HepG2 (cell line): ENCODE data around the gene IMMT. TPM values are rescaled to one million over a fixed set of nuclear protein-coding genes. Genes with fewer than 3 reads are reported as not detected.

Source experiments
- ATF7-NPFF ChIP-seq: sonication (generic); formaldehyde crosslinking; IDR thresholded peaks from 2 replicates; pipeline ENCODE4 v1.8.1; 2023; ENCODE audit warnings: mild to moderate bottlenecking, low read depth, missing genetic modification reagents, moderate library complexity
- CBX2 ChIP-seq, 2 experiments: fragments of 200-600 bp in 1 of 2; sonication (generic); formaldehyde crosslinking in 1 of 2; IDR thresholded peaks; 2 replicates each; pipeline versions ENCODE4 v1.7.0 to v1.8.1; 2018 to 2022; ENCODE audit warnings: low read depth in 2 of 2, low read length in 1 of 2, mild to moderate bottlenecking in 1 of 2, missing genetic modification reagents in 1 of 2
- FIP1L1 ChIP-seq: fragments of 200-400 bp; formaldehyde crosslinking; IDR thresholded peaks from 2 replicates; pipeline ENCODE4 v1.6.1; 2018; ENCODE audit warnings: low read depth, mild to moderate bottlenecking, low read length, moderate library complexity, borderline replicate concordance; ENCODE audit not compliant: insufficient read depth
- ISL2 ChIP-seq: sonication (generic); formaldehyde crosslinking; IDR thresholded peaks from 2 replicates; pipeline ENCODE4 v1.5.0; 2020; ENCODE audit warnings: missing genetic modification reagents
- NBN ChIP-seq: fragments of 450-650 bp; conservative IDR thresholded peaks from 2 replicates; pipeline ENCODE4 v1.6.1; 2017
- RARA ChIP-seq: IDR thresholded peaks from 2 replicates; pipeline ENCODE4 v1.6.1; 2016; ENCODE audit warnings: missing genetic modification reagents, missing compliant biosample characterization
- SRSF9 ChIP-seq: fragments of 200-400 bp; formaldehyde crosslinking; IDR thresholded peaks from 2 replicates; pipeline ENCODE4 v1.6.1; 2018; ENCODE audit warnings: borderline replicate concordance, mild to moderate bottlenecking, low read depth, low read length; ENCODE audit not compliant: insufficient read depth, poor library complexity, severe bottlenecking
- TBX3 ChIP-seq: fragments of 450-650 bp; IDR thresholded peaks from 2 replicates; pipeline ENCODE4 v1.6.1; 2017; ENCODE audit warnings: antibody characterized with exemption, mild to moderate bottlenecking, inconsistent platforms, borderline replicate concordance
- ZNF75D ChIP-seq: sonication (generic); formaldehyde crosslinking; IDR thresholded peaks from 2 replicates; pipeline ENCODE4 v1.8.1; 2023; ENCODE audit warnings: missing genetic modification reagents, mild to moderate bottlenecking, borderline replicate concordance
- ZSCAN25 ChIP-seq: sonication (generic); formaldehyde crosslinking; IDR thresholded peaks from 2 replicates; pipeline ENCODE4 v1.8.0; 2022; ENCODE audit warnings: mild to moderate bottlenecking, missing genetic modification reagents
- ZSCAN31 ChIP-seq: sonication (generic); formaldehyde crosslinking; IDR thresholded peaks from 2 replicates; pipeline ENCODE4 v1.5.0; 2020; ENCODE audit warnings: low read depth, mild to moderate bottlenecking, missing genetic modification reagents
- polyA plus RNA-seq, 8 experiments: library from polyadenylated mRNA; depleted of rRNA in 3 of 8; stranded (reverse) in 7 of 8; unstranded in 1 of 8; fragments of >200 nt; fragmentation: Illumina TruSeq in 4 of 8; extraction: Trizol in 4 of 8; gene quantifications; 2 replicates each; pipeline versions ENCODE4 v1.2.1 to v1.2.3, GENCODE V29; 2011 to 2016; ENCODE audit warnings: low read depth in 4 of 8, missing spikeins in 1 of 8, mixed read lengths in 1 of 8; ENCODE audit not compliant: insufficient read depth in 1 of 8
- total RNA-seq, 5 experiments: library from RNA; depleted of rRNA; stranded (reverse); fragments of >200 nt; fragmentation: Illumina TruSeq; extraction: Trizol; gene quantifications; 2 replicates each; pipeline ENCODE4 v1.2.3, GENCODE V29; 2016; ENCODE audit warnings: low read depth in 1 of 5
- TF ChIP-seq, protein P1 (sequence below): sonication (generic); formaldehyde crosslinking; IDR thresholded peaks from 2 replicates; pipeline ENCODE4 v1.8.1; 2023; ENCODE audit warnings: missing genetic modification reagents, mild to moderate bottlenecking, borderline replicate concordance
- TF ChIP-seq, protein P2 (sequence below): sonication (generic); formaldehyde crosslinking; IDR thresholded peaks from 2 replicates; pipeline ENCODE4 v1.5.1; 2020; ENCODE audit warnings: missing genetic modification reagents, mild to moderate bottlenecking, borderline replicate concordance
- TF ChIP-seq, protein P3 (sequence below), 2 experiments: sonication (generic) in 1 of 2; formaldehyde crosslinking in 1 of 2; IDR thresholded peaks; 2 replicates each; pipeline versions ENCODE4 v1.4.0 to v1.6.1; 2016 to 2020; ENCODE audit warnings: borderline replicate concordance in 1 of 2, low read depth in 1 of 2, mild to moderate bottlenecking in 1 of 2, missing genetic modification reagents in 1 of 2
- TF ChIP-seq, protein P4 (sequence below): sonication (generic); formaldehyde crosslinking; IDR thresholded peaks from 2 replicates; pipeline ENCODE4 v1.5.0; 2020; ENCODE audit warnings: missing genetic modification reagents
- TF ChIP-seq, protein P5 (sequence below): sonication (generic); formaldehyde crosslinking; IDR thresholded peaks from 2 replicates; pipeline ENCODE4 v1.4.0; 2020; ENCODE audit warnings: mild to moderate bottlenecking, missing genetic modification reagents

IMMT gene
- total and polyA plus RNA-seq, 2 of the 13 experiments (the other 11 are each of a cell fraction or from before 2014, with no cell fraction given), result 63.5 to 119 TPM

DNA sequence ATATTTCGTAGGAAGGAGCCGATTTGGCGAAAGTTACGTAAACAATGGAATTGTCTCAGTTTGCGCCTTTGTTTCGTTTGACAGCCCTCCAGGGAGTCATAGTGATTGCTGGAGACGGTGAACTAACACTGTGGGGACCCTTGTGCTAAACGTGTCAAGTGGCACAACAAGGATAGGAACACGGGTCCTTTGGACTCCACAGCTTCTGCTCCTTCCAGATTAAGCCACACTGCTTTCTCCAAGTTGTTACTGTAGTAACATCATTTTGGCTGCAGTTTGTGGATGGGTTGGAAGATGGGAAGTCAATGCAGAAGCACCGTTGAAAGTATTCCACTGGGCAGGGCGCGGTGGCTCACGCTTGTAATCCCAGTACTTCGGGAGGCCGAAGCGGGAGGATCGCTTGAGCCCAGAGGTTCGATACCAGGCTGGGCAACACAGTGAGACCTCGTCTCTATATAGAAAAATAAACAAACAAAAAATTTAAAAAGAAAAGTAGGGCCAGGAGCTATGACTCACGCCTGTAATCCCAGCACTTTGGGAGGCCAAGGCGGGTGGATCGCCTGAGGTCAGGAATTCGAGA, 636 bp upstream of the IMMT start (continued):
- TF ChIP-seq ZSCAN25 (CRISPR knock-in tag) (no peak), ZSCAN31 (CRISPR knock-in tag) (no peak), NBN (no peak), ISL2 (CRISPR knock-in tag) (no peak), ATF7-NPFF (CRISPR knock-in tag) (no peak), ZNF75D (CRISPR knock-in tag) (no peak), CBX2 (IDR thresholded peaks at IDR 0.05; ENCODE audit: low read depth, low read length) (no peak), CBX2 (CRISPR knock-in tag; IDR thresholded peaks at IDR 0.05; ENCODE audit: low read depth) (no peak), RARA (no peak), FIP1L1 (0 out of 2 replicates have a peak, but pooled peaks have one; percentile 35), TBX3 (no peak), SRSF9 (no peak)
- TF ChIP-seq, protein P1, sequence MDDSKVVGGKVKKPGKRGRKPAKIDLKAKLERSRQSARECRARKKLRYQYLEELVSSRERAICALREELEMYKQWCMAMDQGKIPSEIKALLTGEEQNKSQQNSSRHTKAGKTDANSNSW (CRISPR knock-in tag), result no peak
- TF ChIP-seq, protein P2, sequence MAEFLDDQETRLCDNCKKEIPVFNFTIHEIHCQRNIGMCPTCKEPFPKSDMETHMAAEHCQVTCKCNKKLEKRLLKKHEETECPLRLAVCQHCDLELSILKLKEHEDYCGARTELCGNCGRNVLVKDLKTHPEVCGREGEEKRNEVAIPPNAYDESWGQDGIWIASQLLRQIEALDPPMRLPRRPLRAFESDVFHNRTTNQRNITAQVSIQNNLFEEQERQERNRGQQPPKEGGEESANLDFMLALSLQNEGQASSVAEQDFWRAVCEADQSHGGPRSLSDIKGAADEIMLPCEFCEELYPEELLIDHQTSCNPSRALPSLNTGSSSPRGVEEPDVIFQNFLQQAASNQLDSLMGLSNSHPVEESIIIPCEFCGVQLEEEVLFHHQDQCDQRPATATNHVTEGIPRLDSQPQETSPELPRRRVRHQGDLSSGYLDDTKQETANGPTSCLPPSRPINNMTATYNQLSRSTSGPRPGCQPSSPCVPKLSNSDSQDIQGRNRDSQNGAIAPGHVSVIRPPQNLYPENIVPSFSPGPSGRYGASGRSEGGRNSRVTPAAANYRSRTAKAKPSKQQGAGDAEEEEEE, result no peak; the same call in 1 of the 2 replicates
- TF ChIP-seq, protein P3, sequence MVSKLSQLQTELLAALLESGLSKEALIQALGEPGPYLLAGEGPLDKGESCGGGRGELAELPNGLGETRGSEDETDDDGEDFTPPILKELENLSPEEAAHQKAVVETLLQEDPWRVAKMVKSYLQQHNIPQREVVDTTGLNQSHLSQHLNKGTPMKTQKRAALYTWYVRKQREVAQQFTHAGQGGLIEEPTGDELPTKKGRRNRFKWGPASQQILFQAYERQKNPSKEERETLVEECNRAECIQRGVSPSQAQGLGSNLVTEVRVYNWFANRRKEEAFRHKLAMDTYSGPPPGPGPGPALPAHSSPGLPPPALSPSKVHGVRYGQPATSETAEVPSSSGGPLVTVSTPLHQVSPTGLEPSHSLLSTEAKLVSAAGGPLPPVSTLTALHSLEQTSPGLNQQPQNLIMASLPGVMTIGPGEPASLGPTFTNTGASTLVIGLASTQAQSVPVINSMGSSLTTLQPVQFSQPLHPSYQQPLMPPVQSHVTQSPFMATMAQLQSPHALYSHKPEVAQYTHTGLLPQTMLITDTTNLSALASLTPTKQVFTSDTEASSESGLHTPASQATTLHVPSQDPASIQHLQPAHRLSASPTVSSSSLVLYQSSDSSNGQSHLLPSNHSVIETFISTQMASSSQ (IDR thresholded peaks at IDR 0.05; ENCODE audit: low read depth), result no peak
- TF ChIP-seq, protein P3 (CRISPR knock-in tag; IDR thresholded peaks at IDR 0.05; ENCODE audit: borderline replicate concordance), result no peak
- TF ChIP-seq, protein P4, sequence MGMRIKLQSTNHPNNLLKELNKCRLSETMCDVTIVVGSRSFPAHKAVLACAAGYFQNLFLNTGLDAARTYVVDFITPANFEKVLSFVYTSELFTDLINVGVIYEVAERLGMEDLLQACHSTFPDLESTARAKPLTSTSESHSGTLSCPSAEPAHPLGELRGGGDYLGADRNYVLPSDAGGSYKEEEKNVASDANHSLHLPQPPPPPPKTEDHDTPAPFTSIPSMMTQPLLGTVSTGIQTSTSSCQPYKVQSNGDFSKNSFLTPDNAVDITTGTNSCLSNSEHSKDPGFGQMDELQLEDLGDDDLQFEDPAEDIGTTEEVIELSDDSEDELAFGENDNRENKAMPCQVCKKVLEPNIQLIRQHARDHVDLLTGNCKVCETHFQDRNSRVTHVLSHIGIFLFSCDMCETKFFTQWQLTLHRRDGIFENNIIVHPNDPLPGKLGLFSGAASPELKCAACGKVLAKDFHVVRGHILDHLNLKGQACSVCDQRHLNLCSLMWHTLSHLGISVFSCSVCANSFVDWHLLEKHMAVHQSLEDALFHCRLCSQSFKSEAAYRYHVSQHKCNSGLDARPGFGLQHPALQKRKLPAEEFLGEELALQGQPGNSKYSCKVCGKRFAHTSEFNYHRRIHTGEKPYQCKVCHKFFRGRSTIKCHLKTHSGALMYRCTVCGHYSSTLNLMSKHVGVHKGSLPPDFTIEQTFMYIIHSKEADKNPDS (CRISPR knock-in tag), result no peak; the same call in 1 of the 2 replicates
- TF ChIP-seq, protein P5, sequence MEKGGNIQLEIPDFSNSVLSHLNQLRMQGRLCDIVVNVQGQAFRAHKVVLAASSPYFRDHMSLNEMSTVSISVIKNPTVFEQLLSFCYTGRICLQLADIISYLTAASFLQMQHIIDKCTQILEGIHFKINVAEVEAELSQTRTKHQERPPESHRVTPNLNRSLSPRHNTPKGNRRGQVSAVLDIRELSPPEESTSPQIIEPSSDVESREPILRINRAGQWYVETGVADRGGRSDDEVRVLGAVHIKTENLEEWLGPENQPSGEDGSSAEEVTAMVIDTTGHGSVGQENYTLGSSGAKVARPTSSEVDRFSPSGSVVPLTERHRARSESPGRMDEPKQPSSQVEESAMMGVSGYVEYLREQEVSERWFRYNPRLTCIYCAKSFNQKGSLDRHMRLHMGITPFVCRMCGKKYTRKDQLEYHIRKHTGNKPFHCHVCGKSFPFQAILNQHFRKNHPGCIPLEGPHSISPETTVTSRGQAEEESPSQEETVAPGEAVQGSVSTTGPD (CRISPR knock-in tag), result no peak
